ENCODE results near the gene EVC2.
A peak's percentile ranks its signal among the peaks of the same experiment; 100 is the strongest.

EVC2 gene

GRCh38 chr4:5755679-5756078, 47.3 kb upstream of the EVC2 start:
- no peak for ATAC-seq (ENCODE audit: low read depth)
- no peak for TF ChIP-seq CTCF (IDR thresholded peaks at IDR 0.05; ENCODE audit: poor library complexity, severe bottlenecking)
- no peak for DNase-seq (ENCODE audit: low spot score)
- H3K4me1 ChIP-seq (ENCODE audit: insufficient read depth, poor library complexity, severe bottlenecking) = peaks cover 61% of the 10 kb centered on the region
- H3K27me3 ChIP-seq (ENCODE audit: insufficient read depth, poor library complexity, severe bottlenecking) = no peaks in the 10 kb centered on the region
- H3K9me3 ChIP-seq (ENCODE audit: severe bottlenecking) = no peaks in the 10 kb centered on the region
- H3K4me3 ChIP-seq (ENCODE audit: severe bottlenecking) = no peak overlapping the region
- H3K36me3 ChIP-seq (ENCODE audit: low read depth) = peaks cover 63% of the 10 kb centered on the region
- H3K27ac ChIP-seq (ENCODE audit: poor library complexity, severe bottlenecking) = no peak overlapping the region

- DNase-seq (ENCODE audit: low spot score) = no peak
- TF ChIP-seq CTCF (IDR thresholded peaks at IDR 0.05; ENCODE audit: poor library complexity, severe bottlenecking) = no peak
- ATAC-seq (ENCODE audit: low read depth) = no peak
- Histone ChIP-seq H3K27ac (ENCODE audit: poor library complexity, severe bottlenecking) (peak overlapping the region; percentile 84), H3K27me3 (ENCODE audit: insufficient read depth, poor library complexity, severe bottlenecking) (no peaks in the 10 kb centered on the region), H3K4me1 (ENCODE audit: insufficient read depth, poor library complexity, severe bottlenecking) (peaks cover 61% of the 10 kb centered on the region), H3K4me3 (ENCODE audit: severe bottlenecking) (no peak overlapping the region), H3K9me3 (ENCODE audit: severe bottlenecking) (no peaks in the 10 kb centered on the region), H3K36me3 (ENCODE audit: low read depth) (peaks cover 68% of the 10 kb centered on the region)
These were observed 46.8 kb upstream of the EVC2 start for GRCh38 chr4:5755161-5755560.

GRCh38 chr4:5754529-5754881, 46.1 kb upstream of the EVC2 start:
- ATAC-seq (ENCODE audit: low read depth) (no peak), DNase-seq (ENCODE audit: low spot score) (no peak)
- no peak for TF ChIP-seq CTCF (IDR thresholded peaks at IDR 0.05; ENCODE audit: poor library complexity, severe bottlenecking)
- Histone ChIP-seq H3K4me1 (ENCODE audit: insufficient read depth, poor library complexity, severe bottlenecking) (peaks cover 59% of the 10 kb centered on the region), H3K27ac (ENCODE audit: poor library complexity, severe bottlenecking) (peak overlapping the region; percentile 84), H3K4me3 (ENCODE audit: severe bottlenecking) (no peak overlapping the region), H3K9me3 (ENCODE audit: severe bottlenecking) (no peaks in the 10 kb centered on the region), H3K27me3 (ENCODE audit: insufficient read depth, poor library complexity, severe bottlenecking) (no peaks in the 10 kb centered on the region), H3K36me3 (ENCODE audit: low read depth) (peaks cover 71% of the 10 kb centered on the region)

- peak; percentile 40 for ATAC-seq (ENCODE audit: low read depth)
These were observed 45.6 kb upstream of the EVC2 start for GRCh38 chr4:5753766-5754528.

More at GRCh38 chr4:5753766-5754528, 45.6 kb upstream of the EVC2 start:
- DNase-seq (ENCODE audit: low spot score) = no peak
- Histone ChIP-seq H3K9me3 (ENCODE audit: severe bottlenecking) (no peaks in the 10 kb centered on the region), H3K27ac (ENCODE audit: poor library complexity, severe bottlenecking) (peak overlapping the region; percentile 84), H3K36me3 (ENCODE audit: low read depth) (peaks cover 72% of the 10 kb centered on the region), H3K4me1 (ENCODE audit: insufficient read depth, poor library complexity, severe bottlenecking) (peaks cover 53% of the 10 kb centered on the region), H3K27me3 (ENCODE audit: insufficient read depth, poor library complexity, severe bottlenecking) (no peaks in the 10 kb centered on the region), H3K4me3 (ENCODE audit: severe bottlenecking) (no peak overlapping the region)
- no peak for TF ChIP-seq CTCF (IDR thresholded peaks at IDR 0.05; ENCODE audit: poor library complexity, severe bottlenecking)

All from RWPE2 (cell line).